NCI-H2227 treated with DMSO at 0.1 percent for 48 hours (cell line): ENCODE results near the gene MTG2.
"Not testable (repeated sequence)": the region's sequence is repeated elsewhere in the genome, so short reads cannot be mapped to it uniquely, and the experiment has no call there.

ENCODE experiments used
- DNase-seq: peaks from one replicate; lab custom pipeline; 2025; lab: John Stamatoyannopoulos, UW

Gene MTG2

DNA sequence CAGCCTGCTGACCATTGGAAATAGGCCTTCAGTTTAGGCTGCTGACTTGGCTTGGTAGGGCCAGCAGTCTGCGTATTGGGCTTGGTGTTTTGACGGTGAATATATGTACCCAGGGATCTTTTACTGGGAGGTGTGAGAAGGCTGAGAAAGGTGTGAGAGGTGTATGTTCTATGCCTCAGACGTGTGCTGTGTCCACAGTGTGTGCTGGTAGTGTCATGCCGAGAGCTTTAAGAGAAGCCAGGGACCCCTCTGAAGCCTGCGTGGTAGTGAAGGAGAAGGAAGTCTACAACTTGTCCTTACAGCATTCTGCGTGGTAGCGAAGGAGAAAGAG is 37.2 kb upstream of the MTG2 start:
- no peak for DNase-seq

DNA sequence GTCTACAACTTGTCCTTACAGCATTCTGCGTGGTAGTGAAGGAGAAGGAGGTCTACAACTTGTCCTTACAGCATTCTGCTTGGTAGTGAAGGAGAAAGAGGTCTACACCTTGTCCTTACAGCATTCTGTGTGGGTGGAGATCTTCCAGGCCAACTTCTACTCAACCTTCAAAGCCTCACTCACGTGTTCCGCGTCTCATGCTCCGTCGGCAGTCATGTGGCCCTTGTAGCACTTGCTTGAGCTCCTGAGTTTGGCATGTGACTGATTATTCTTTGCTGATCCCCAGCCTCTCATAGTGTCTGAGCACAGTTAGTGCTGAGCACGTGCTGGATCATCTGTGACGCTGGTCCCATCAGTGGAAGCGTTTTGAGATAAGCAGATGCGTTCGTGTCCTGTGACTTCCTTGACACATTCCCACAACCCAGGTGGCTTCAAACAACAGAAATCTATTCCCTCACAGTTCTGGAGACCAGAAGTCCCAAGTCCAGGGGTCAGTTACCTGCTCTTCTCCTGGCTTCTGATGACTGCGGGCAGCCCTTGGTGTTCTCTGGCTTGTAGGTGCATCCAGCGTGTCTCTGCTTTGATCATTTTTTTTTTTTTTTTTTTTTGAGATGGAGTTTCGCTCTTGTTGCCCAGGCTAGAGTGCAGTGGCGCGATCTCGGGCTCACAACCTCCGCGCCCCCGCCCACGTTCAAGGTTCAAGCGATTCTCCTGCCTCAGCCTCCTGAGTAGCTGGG is 36.6 kb upstream of the MTG2 start:
- no peak for DNase-seq

DNA sequence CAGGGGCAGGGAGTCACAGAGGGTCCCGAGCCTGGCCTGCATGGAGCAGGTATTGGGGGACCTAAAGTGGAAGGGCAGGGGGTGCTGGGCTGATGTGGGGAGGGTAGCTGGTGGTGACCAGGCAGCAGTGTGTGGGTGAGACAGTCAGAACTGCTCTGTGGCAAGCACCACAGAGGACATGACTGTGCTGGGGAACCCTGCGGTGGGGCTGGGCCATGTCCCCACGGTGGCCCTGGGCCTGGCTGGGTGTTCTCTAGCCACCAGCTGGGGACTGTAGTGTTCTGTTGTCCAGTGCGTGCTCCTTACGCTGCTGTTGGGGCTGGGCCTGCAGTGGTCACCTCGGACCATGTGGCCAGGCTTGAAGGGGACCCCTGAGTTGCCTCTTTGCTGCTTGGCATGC is 35.7 kb upstream of the MTG2 start:
- no peak for DNase-seq

DNA sequence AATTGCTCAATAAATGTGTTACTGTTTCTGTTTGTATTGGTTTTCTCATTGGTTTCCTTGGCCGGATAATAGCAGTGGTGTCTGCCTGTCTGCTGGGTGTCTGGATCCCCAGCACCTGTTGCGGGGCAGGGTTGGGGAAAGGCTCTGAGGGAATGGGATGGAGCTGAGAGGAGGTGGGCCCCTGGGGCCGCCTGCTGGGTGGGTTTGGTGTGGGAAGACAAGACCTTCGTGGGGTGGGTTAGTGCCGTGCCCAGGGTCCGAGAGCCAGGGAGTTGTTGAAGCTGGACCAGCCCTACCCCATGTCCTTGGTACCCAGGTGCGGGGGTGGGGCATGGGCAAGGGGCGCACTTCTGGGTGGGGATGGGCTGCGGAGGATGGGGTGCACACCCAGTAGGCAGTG is 35.3 kb upstream of the MTG2 start:
- no peak for DNase-seq

DNA sequence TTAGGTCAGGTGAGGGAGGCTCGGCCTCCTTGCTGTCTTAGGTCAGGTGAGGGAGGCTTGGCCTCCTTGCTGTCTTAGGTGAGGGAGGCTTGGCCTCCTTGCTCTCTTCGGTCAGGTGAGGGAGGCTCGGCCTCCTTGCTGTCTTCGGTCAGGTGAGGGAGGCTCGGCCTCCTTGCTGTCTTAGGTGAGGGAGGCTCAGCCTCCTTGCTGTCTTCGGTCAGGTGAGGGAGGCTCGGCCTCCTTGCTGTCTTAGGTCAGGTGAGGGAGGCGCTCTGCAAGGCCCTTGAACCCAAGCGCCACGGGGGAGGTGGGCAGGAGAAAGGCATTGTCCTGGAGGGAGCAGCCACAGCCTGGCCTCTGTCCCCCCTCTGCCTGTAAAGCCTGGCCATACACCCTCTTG is 34.4 kb upstream of the MTG2 start:
- not testable (repeated sequence) for DNase-seq

DNA sequence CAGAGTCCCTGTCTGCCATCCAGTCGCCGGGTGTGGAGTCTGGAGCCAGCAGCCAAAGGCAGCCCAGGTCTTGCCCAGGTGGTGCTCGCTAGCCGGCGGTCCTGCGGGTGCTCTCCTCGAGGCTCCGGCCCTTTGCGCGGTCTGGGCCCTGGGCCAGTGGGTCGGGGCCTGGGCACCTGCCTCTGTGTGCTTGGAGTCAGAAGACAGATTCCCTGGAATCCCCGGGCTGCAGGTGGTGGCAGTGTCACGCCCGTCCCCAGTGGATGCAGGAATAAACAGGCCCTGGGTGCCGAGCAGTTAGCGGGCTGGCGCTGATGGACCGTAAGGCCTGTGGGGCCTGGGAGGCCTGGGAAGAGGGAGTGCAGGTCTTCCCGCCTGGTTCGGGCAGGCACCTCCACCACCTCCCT is 33.9 kb upstream of the MTG2 start:
- DNase-seq, result no peak

DNA sequence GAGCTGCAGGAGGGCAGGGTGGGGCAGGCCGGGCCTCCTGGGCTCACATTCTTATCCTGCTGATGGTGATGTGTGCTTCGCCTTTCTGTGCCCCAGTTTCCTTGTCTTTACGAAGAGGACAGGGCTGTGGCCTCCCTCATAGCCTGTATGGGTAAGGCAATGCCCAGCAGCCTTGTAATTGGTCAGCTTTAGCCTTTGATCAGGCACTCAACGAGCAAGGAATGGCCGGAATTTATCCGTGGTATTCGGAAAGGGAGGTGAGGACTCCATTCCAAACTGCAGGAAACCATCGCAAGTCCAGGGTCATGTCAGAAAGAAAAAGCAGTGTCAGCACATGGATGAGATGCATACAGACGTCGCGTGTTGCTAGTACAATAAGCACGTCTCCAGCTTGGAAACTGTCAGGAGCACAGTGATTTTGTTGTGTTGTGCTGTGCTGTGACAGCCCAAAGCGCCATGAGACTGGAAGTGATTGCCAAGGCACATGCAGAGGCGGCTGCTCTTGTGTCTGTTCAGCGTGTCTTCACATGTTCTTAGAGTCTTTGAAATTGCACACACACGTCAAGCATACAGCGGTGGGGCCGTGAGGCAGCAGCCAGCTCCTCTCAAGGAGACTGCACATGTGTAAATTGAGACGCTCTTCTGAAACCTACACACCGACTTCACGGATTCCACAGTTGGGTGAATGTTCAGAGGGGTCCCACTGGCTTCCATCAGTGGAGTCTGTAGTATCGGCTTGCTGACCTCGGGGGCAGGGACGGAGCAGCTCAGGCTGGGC is 33.1 kb upstream of the MTG2 start:
- DNase-seq, result no peak

DNA sequence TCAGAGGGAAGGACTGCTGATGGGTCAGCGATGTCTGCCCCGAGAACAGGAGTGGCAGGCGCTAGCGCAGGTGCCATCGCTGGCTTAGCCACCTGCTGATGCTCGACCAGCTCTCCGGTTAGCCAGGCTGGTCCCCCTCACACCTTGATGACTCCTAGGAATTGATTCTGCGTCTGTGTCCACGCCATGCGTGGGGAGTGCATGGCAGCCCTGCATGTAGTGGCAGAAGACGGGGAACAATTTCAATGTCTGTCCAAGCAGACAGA is 32.6 kb upstream of the MTG2 start:
- no peak for DNase-seq

DNA sequence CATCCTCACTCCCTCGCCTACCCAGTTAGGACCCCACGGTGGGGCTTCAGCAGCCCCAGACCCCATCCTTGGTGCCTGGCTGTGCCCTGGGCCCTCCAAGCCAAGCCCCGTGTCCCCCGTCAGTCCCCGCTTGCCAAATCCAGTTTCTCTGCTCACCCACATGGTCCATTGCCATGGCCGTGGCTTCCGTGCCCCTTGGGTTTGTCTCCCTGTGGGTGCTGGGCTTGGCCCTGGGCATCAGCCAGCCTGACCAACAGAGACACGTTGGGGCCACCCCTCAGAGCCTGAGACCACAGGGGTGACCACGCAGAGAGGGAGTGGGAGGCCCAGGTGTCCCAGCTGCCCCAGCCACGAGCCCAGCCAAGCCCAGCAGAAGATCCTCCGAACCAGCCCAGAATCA is 31.6 kb upstream of the MTG2 start:
- no peak for DNase-seq

DNA sequence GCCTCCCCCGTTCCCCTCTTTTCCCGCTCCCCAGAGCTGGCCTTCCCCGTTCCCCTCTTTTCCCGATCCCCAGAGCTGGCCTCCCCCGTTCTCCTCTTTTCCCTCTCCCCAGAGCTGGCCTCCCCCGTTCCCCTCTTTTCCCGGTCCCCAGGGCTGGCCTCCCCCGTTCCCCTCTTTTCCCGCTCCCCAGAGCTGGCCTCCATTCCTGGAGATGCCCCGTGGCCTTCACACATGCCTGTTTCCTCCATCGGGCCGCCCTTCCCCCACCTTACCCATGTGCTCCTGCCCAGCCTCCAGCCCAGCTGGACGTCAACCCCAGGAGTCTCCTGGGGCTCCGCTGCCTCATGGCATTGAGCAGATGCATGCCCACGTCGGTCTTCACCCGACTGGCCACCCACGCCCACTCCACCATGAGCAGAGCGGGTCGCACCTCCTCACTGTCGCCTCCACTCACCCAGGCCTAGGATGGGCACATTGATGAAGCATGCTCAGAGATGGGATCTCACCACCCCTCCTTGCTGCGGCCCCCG is 30.9 kb upstream of the MTG2 start:
- DNase-seq, result no peak

DNA sequence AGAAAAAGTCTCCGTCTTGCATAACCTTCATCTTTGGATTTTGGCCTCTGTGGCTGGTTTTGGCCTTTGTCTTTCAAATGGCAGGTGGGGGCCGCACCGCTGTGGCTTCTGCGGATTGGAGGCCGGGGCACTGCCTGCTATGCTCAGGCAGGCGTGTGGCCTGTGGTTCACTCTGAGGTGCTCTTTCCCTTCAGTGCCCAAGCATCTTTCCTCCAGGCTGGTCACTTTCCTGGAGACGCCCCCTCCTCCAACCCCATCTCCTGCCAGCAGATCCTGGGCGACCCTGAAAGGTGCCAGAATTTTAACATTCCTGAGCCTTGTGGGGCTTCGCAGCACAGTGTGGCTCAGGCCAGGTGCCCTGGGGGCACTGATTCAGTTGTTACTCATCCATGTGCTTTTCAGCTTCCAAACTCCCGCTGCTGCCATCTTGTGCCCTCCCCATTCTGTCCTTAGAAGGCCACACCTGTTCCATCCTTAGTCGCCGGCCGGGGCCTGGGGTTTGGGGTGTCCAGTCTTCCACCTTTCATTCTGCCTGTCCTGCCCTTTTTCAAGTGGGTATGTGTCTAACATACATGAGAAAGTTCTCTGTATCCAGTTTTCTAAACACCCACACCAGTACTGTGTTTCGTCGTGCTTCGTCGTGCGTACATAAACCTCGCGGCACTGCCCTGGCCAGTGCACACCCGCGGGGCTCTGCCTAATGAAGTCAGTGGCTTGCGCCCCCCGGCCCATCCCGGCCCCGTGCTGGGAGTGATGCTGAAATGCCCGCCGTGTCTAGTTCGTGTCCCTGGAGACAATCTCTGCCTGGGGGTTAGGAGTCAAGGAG is 27.2 kb upstream of the MTG2 start:
- DNase-seq, result no peak

DNA sequence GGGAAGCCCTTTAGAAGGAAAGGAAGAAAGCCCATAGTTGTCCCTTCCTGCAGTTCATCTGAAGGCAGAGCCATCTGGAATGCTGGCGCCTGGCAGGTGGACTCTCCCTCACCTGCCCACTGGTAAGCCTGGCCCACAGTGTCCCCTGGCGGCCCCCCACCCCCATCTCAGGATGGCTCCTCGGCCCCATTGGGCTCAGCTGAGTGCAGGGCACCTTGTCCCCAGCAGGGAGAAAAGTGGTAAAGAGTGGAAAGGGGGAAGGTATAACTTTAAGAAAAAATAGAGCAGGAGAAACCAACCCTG is 26.6 kb upstream of the MTG2 start:
- DNase-seq, result no peak

DNA sequence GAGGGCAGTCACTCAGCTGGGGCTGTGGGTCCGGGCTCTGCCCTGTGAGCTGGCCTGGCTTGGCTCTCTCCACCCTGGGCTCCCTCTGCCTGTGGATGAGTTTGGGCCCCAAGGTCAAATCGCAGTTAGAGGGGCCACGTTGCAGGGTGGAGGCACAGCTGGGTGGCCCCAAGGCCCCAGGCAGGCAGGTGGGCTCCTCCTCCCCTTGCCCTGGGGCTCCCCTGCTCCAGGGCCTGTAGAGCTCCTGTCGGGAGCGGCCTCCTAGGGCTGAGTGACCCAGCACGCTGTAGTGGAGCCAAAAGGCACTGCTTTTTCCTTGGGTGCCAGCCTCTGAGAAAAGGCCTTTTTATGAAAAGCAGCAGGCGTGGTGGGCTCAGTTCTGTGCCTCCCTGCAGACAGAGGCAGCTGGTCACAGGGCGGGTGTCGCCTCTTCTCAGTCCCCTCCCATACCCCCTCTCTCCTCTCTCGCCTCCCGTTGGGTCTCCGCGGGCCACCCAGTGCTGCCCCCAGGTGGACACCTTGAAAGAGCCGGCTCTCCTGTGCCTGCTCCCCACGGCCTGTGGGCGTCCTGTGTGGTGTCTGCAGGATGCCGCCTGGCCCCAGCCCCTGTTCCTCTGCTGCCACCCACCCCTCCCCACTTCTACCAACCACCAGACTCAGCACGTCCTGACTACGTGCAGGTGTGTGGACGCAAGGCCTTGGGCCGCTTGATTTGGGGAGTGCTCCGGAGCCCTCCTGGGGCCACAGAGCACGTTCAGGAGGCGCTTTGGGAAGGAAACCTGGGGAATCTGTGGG is 26.0 kb upstream of the MTG2 start:
- no peak for DNase-seq

DNA sequence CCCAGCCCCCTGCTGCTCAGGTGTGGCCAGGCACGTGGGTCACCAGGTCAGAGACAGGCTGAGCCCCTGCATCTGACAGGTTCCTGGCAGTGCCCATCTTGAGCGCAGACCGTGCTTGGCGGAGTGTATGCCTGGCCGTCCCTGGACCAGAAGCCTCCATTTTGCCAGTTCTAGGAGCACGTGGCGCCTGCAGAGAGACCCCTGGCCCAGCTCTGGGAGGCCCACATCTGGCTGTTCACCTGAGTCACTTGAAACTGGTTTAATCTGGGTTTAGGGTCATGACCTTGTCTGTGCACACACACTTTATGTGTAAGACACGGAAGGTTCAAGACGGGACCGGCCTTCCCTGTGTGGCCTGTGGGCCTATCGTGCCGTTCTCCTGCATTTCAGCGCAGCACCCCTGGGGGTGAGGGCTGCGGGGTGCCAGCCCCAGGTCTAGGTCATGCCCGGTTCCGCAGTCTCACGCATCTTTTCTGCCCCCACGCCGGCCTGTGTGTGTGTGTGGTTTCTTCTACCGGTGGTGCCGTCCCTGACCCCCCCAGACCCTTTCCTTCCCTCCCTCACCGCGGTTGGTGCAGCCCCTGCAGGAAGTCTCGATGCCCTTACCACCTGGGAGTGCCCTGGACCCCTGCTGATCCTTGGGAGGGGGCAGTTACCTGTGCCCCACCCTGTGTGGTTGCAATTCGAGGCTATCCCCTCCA is 25.3 kb upstream of the MTG2 start:
- no peak for DNase-seq

DNA sequence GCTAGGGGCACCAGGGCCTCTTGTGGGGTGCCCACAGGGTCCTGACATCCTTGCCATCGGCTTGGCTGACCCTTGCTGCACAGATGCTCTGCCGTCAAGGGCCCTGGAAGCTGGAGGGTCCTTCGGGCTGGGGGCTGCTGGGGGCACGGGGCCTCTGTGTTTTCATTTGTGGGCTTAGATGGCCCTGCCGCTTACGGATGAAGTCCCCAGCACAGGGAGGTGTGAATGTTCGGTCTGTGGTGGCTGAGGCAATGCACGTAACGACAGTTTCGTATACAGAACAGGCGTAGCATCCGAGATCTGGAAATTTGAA is 24.8 kb upstream of the MTG2 start:
- DNase-seq, result no peak

DNA sequence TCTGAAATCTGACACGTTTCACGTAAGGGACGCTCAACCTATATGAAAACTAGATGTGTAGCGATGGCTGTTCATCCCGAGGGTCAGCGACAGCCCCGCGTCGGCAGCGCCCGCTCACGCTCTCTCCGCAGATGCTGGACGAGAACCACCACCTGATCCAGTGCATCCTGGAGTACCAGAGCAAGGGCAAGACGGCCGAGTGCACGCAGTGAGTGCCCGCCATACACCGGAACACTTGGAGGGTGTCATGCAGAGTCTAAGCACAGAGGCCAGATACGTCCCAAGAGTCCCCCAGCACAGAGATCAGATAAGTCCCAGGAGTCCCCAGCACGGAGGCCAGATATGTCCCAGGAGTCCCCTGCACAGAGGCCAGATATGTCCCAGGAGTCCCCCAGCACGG is 24.3 kb upstream of the MTG2 start:
- no peak for DNase-seq

DNA sequence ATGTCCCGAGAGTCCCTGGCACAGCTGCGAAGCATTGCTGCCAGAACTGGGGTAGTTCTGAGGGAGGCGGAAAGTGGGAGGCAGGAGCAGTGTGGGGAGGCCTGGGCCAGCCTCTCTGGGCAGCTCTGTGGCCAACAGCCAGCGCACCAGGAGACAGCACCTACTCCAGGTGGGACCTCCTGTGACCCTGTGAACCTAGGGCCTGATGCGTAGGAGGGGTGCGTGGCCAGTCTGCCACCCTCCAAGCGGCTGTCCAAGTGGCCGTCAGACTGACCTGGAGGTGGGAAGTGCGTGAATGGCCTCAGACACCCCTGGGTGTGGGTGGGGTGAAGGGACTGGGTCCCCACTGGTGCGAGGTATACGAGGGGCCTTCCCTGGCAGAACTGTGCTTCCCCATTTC is 23.8 kb upstream of the MTG2 start:
- no peak for DNase-seq

DNA sequence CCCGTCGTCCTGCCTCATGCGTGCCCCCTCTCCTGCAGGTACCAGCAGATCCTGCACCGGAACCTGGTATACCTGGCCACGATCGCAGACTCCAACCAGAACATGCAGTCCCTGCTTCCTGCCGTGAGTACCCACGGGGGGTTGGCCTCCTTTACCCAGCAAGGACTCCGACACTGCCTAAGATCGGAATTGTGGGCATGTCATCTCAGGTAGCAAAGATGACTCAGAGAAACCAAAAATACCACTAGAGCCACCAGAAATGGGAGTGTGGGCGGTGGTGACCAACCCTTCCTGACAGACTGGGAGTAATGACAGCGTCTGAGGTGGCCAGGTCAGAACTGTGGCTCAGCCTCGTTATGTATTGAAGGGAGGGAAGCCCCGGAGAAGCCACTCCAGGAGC is 23.0 kb upstream of the MTG2 start:
- no peak for DNase-seq

DNA sequence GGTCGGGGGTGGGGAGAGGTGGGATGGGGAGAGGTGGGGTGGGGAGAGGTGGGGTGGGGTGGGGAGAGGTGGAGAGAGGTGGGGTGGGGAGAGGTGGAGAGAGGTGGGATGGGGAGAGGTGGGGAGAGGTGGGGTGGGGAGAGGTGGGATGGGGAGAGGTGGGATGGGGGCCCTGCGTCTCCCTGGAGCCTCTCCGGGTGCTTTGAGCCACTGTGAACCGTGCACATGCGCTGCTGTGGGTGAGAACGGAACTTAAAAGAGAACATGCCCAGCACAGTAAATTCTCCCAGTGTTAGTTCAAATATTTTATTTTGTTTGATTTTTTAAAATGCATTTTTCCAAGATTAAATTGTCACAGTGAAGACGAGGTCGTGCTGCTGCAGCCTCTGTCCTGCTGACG is 22.6 kb upstream of the MTG2 start:
- no peak for DNase-seq

DNA sequence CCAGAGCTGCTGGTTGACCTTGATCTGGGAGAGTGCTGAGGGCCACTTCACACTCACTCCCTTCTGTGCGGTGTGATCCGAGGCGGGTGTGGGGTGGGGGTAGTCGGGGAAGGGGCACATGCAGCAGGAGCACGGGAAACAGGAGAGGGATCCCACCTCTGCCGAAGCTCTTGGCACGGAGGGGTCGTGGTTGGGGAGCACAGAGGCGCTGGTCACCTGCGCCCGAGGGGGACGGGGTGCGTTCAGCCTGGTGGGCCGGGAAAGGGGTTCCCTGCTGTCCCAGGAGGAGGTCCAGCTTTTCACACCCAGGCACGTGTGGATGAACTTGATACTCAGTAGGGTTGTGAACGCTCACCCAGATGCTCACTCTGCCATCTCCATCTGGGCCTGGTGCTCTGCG is 22.0 kb upstream of the MTG2 start:
- DNase-seq, result no peak

DNA sequence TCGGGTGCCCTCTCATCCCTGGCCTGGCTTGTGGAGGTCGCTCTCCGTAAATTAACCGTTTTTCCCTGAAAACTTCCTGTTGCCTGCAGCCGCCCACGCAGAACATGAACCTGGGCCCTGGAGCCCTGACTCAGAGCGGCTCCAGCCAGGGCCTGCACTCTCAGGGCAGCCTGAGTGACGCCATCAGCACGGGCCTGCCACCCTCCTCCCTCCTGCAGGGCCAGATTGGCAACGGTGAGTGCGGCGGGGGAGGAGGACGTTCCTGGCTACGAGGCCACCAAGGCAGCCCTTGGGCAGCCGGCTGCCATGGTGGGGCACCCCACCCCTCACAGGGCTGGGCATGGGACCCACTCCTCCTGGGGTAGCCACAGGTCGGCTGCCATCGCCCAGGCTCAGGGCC is 21.5 kb upstream of the MTG2 start:
- no peak for DNase-seq
